HepG2 (cell line): ENCODE results near the gene DDI2. TPM values are rescaled to one million over a fixed set of nuclear protein-coding genes. Genes with fewer than 3 reads are reported as not detected.

Experiments used
- ARID2 ChIP-seq: sonication (generic); formaldehyde crosslinking; IDR thresholded peaks from 2 replicates; pipeline ENCODE4 v1.8.1; 2022; ENCODE audit warnings: mild to moderate bottlenecking, missing genetic modification reagents, borderline replicate concordance
- FOXC1 ChIP-seq: sonication (generic); formaldehyde crosslinking; IDR thresholded peaks from 2 replicates; pipeline ENCODE4 v1.8.0; 2022; ENCODE audit warnings: mild to moderate bottlenecking, missing genetic modification reagents, borderline replicate concordance
- KDM1A ChIP-seq: IDR thresholded peaks from 2 replicates; pipeline ENCODE4 v1.6.1; 2016; ENCODE audit warnings: missing compliant biosample characterization
- THAP11 ChIP-seq: IDR thresholded peaks from 2 replicates; pipeline ENCODE4 v1.6.1; 2016; ENCODE audit warnings: missing biosample characterization, missing genetic modification reagents
- ZNF484 ChIP-seq: sonication (generic); formaldehyde crosslinking; IDR thresholded peaks from 2 replicates; pipeline ENCODE4 v1.5.1; 2020; ENCODE audit warnings: mild to moderate bottlenecking, low read depth, missing genetic modification reagents, borderline replicate concordance
- ZNF552 ChIP-seq: sonication (generic); formaldehyde crosslinking; IDR thresholded peaks from 2 replicates; pipeline ENCODE4 v1.9.0; 2022; ENCODE audit warnings: missing genetic modification reagents, mild to moderate bottlenecking, borderline replicate concordance
- ZNF563 ChIP-seq: sonication (generic); formaldehyde crosslinking; IDR thresholded peaks from 2 replicates; pipeline ENCODE4 v1.8.0; 2022; ENCODE audit warnings: mild to moderate bottlenecking, moderate library complexity, missing genetic modification reagents
- ZNF567 ChIP-seq: sonication (generic); formaldehyde crosslinking; IDR thresholded peaks from 2 replicates; pipeline ENCODE4 v1.8.1; 2023; ENCODE audit warnings: mild to moderate bottlenecking, missing genetic modification reagents, borderline replicate concordance
- ZNF703 ChIP-seq: sonication (generic); formaldehyde crosslinking; IDR thresholded peaks from 2 replicates; pipeline ENCODE4 v1.5.1; 2020; ENCODE audit warnings: missing genetic modification reagents, mild to moderate bottlenecking, moderate library complexity, borderline replicate concordance
- polyA plus RNA-seq, 8 experiments: library from polyadenylated mRNA; depleted of rRNA in 3 of 8; stranded (reverse) in 7 of 8; unstranded in 1 of 8; fragments of >200 nt; fragmentation: Illumina TruSeq in 4 of 8; extraction: Trizol in 4 of 8; gene quantifications; 2 replicates each; pipeline versions ENCODE4 v1.2.1 to v1.2.3, GENCODE V29; 2011 to 2016; ENCODE audit warnings: low read depth in 4 of 8, missing spikeins in 1 of 8, mixed read lengths in 1 of 8; ENCODE audit not compliant: insufficient read depth in 1 of 8
- total RNA-seq, 5 experiments: library from RNA; depleted of rRNA; stranded (reverse); fragments of >200 nt; fragmentation: Illumina TruSeq; extraction: Trizol; gene quantifications; 2 replicates each; pipeline ENCODE4 v1.2.3, GENCODE V29; 2016; ENCODE audit warnings: low read depth in 1 of 5
- TF ChIP-seq, protein P1 (sequence below): sonication (generic); formaldehyde crosslinking; IDR thresholded peaks from 2 replicates; pipeline ENCODE4 v1.5.1; 2020; ENCODE audit warnings: missing genetic modification reagents, mild to moderate bottlenecking, borderline replicate concordance
- TF ChIP-seq, protein P2 (sequence below): sonication (generic); formaldehyde crosslinking; IDR thresholded peaks from 2 replicates; pipeline ENCODE4 v1.4.0; 2020; ENCODE audit warnings: missing genetic modification reagents, mild to moderate bottlenecking, borderline replicate concordance
- TF ChIP-seq, protein P3 (sequence below): sonication (generic); formaldehyde crosslinking; IDR thresholded peaks from 2 replicates; pipeline ENCODE4 v1.4.0; 2020; ENCODE audit warnings: missing genetic modification reagents
- TF ChIP-seq, protein P4 (sequence below): sonication (generic); formaldehyde crosslinking; IDR thresholded peaks from 2 replicates; pipeline ENCODE4 v1.4.0; 2020; ENCODE audit warnings: mild to moderate bottlenecking, missing genetic modification reagents, borderline replicate concordance

DDI2 gene
- total and polyA plus RNA-seq, 2 of the 13 experiments (the other 11 are each of a cell fraction or from before 2014, with no cell fraction given), result 8.5 to 25.7 TPM

DNA sequence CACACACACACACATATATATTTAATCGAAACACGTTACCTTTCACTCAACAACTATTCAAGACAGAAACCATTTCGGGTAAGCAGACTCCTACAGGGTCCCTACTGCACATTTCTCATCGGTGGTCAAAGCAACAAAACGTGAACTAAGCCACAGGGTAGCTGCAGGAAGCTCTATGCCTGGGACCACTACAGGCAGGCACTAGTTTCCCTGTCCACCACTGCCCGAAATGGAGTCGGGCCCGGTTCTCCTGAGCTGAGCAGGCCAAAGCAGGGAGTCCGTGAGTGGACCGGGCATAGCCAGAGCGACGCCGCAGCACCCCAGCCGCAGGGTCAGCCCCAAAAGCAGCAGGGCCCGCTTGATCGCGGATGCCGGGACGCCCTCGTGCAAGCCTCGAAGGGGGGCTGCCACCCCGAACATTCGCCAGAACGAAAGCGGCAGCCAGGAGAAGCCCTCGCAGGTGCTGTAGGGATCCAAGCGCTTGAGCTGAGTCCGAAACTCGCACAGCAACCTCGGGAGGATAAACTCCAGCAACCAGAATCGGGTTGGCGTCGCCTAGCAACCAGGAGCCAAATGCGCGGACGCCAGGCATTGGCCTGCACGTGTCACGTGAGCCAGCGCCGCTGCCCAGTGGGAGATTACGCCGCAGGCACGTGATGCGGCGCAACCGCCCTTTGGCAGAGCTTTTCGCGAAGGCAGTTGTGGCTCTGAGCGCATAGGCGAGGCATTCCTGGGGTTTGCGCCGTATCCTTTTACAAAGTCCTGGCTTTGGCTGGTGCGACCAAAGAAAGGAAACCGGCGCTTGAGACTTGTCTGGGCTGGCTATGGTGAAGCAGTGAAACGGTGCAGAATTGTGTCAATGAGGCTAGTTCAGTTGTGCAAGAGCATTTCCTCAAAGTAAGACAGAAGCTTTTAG, 13.9 kb upstream of the DDI2 start (continued):
- TF ChIP-seq, protein P1, sequence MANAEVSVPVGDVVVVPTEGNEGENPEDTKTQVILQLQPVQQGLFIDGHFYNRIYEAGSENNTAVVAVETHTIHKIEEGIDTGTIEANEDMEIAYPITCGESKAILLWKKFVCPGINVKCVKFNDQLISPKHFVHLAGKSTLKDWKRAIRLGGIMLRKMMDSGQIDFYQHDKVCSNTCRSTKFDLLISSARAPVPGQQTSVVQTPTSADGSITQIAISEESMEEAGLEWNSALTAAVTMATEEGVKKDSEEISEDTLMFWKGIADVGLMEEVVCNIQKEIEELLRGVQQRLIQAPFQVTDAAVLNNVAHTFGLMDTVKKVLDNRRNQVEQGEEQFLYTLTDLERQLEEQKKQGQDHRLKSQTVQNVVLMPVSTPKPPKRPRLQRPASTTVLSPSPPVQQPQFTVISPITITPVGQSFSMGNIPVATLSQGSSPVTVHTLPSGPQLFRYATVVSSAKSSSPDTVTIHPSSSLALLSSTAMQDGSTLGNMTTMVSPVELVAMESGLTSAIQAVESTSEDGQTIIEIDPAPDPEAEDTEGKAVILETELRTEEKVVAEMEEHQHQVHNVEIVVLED, result peak; percentile 97
- TF ChIP-seq FOXC1 (CRISPR knock-in tag), result peak; percentile 91; the same call in 1 of the 2 replicates
- TF ChIP-seq ZNF703 (CRISPR knock-in tag), result no peak
- no peak for TF ChIP-seq ZNF484 (CRISPR knock-in tag)
- TF ChIP-seq ARID2 (CRISPR knock-in tag), result peak; percentile 87
- peak; percentile 95 for TF ChIP-seq ZNF552 (CRISPR knock-in tag)
- TF ChIP-seq THAP11 (CRISPR knock-in tag), result peak; percentile 80
- TF ChIP-seq ZNF567 (CRISPR knock-in tag), result peak; percentile 49; the same call in 1 of the 2 replicates
- TF ChIP-seq, protein P2, sequence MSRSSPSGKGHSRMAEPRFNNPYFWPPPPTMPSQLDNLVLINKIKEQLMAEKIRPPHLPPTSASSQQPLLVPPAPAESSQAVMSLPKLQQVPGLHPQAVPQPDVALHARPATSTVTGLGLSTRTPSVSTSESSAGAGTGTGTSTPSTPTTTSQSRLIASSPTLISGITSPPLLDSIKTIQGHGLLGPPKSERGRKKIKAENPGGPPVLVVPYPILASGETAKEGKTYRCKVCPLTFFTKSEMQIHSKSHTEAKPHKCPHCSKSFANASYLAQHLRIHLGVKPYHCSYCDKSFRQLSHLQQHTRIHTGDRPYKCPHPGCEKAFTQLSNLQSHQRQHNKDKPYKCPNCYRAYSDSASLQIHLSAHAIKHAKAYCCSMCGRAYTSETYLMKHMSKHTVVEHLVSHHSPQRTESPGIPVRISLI (CRISPR knock-in tag), result 0 out of 2 replicates have a peak, but pooled peaks have one; percentile 3
- TF ChIP-seq, protein P3, sequence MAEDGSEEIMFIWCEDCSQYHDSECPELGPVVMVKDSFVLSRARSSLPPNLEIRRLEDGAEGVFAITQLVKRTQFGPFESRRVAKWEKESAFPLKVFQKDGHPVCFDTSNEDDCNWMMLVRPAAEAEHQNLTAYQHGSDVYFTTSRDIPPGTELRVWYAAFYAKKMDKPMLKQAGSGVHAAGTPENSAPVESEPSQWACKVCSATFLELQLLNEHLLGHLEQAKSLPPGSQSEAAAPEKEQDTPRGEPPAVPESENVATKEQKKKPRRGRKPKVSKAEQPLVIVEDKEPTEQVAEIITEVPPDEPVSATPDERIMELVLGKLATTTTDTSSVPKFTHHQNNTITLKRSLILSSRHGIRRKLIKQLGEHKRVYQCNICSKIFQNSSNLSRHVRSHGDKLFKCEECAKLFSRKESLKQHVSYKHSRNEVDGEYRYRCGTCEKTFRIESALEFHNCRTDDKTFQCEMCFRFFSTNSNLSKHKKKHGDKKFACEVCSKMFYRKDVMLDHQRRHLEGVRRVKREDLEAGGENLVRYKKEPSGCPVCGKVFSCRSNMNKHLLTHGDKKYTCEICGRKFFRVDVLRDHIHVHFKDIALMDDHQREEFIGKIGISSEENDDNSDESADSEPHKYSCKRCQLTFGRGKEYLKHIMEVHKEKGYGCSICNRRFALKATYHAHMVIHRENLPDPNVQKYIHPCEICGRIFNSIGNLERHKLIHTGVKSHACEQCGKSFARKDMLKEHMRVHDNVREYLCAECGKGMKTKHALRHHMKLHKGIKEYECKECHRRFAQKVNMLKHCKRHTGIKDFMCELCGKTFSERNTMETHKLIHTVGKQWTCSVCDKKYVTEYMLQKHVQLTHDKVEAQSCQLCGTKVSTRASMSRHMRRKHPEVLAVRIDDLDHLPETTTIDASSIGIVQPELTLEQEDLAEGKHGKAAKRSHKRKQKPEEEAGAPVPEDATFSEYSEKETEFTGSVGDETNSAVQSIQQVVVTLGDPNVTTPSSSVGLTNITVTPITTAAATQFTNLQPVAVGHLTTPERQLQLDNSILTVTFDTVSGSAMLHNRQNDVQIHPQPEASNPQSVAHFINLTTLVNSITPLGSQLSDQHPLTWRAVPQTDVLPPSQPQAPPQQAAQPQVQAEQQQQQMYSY, result no peak
- TF ChIP-seq ZNF563 (CRISPR knock-in tag), result peak; percentile 90; the same call in 1 of the 2 replicates
- TF ChIP-seq, protein P4, sequence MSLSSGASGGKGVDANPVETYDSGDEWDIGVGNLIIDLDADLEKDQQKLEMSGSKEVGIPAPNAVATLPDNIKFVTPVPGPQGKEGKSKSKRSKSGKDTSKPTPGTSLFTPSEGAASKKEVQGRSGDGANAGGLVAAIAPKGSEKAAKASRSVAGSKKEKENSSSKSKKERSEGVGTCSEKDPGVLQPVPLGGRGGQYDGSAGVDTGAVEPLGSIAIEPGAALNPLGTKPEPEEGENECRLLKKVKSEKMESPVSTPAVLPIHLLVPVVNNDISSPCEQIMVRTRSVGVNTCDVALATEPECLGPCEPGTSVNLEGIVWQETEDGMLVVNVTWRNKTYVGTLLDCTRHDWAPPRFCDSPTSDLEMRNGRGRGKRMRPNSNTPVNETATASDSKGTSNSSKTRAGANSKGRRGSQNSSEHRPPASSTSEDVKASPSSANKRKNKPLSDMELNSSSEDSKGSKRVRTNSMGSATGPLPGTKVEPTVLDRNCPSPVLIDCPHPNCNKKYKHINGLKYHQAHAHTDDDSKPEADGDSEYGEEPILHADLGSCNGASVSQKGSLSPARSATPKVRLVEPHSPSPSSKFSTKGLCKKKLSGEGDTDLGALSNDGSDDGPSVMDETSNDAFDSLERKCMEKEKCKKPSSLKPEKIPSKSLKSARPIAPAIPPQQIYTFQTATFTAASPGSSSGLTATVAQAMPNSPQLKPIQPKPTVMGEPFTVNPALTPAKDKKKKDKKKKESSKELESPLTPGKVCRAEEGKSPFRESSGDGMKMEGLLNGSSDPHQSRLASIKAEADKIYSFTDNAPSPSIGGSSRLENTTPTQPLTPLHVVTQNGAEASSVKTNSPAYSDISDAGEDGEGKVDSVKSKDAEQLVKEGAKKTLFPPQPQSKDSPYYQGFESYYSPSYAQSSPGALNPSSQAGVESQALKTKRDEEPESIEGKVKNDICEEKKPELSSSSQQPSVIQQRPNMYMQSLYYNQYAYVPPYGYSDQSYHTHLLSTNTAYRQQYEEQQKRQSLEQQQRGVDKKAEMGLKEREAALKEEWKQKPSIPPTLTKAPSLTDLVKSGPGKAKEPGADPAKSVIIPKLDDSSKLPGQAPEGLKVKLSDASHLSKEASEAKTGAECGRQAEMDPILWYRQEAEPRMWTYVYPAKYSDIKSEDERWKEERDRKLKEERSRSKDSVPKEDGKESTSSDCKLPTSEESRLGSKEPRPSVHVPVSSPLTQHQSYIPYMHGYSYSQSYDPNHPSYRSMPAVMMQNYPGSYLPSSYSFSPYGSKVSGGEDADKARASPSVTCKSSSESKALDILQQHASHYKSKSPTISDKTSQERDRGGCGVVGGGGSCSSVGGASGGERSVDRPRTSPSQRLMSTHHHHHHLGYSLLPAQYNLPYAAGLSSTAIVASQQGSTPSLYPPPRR (CRISPR knock-in tag), result no peak
- 0 out of 2 replicates have a peak, but pooled peaks have one; percentile 6 for TF ChIP-seq KDM1A (CRISPR knock-in tag)
